ENCODE data around the gene SUSD3. TPM values are rescaled to one million over a fixed set of nuclear protein-coding genes. Genes with fewer than 3 reads are reported as not detected.

The SUSD3 gene
- total RNA-seq, 1 donor from 2014 or later, result not detected

- H3K27me3 Mint-ChIP-seq (ENCODE audit: low read depth), result no peaks in the 10 kb centered on the region
- no peaks in the 10 kb centered on the region for H3K9me3 Mint-ChIP-seq (ENCODE audit: low read depth)
- H3K36me3 Mint-ChIP-seq (ENCODE audit: low read depth), result no peaks in the 10 kb centered on the region
- DNase-seq (ENCODE audit: low spot score), result no peak
- peak; percentile 9 for TF ChIP-seq CTCF (IDR thresholded peaks at IDR 0.05)
- H3K27ac Mint-ChIP-seq (ENCODE audit: unreplicated experiment), result peak overlapping the region; percentile 93
- peaks cover 52% of the 10 kb centered on the region for H3K4me1 Mint-ChIP-seq (ENCODE audit: low read depth)
- H3K4me3 Mint-ChIP-seq (ENCODE audit: unreplicated experiment), result peak overlapping the region; percentile 86
Observed at GRCh38 chr9:93132946-93133680, 74.6 kb downstream of the SUSD3 start.

- no peaks in the 10 kb centered on the region for H3K27me3 Mint-ChIP-seq (ENCODE audit: low read depth)
- no peaks in the 10 kb centered on the region for H3K36me3 Mint-ChIP-seq (ENCODE audit: low read depth)
- DNase-seq (ENCODE audit: low spot score), result peak; percentile 89
- peaks cover 3% of the 10 kb centered on the region for H3K9me3 Mint-ChIP-seq (ENCODE audit: low read depth)
- H3K27ac Mint-ChIP-seq (ENCODE audit: unreplicated experiment), result peak overlapping the region; percentile 93
- peak overlapping the region; percentile 86 for H3K4me3 Mint-ChIP-seq (ENCODE audit: unreplicated experiment)
- peaks cover 48% of the 10 kb centered on the region for H3K4me1 Mint-ChIP-seq (ENCODE audit: low read depth)
- no peak for TF ChIP-seq CTCF (IDR thresholded peaks at IDR 0.05)
Observed at GRCh38 chr9:93133681-93134014, 75.1 kb downstream of the SUSD3 start.

- Mint-ChIP-seq H3K27ac (ENCODE audit: unreplicated experiment) (peak within 1 kb of the TSS; percentile 93), H3K9me3 (ENCODE audit: low read depth) (peaks cover 3% of the 10 kb centered on the region), H3K4me1 (ENCODE audit: low read depth) (peaks cover 46% of the 10 kb centered on the region), H3K36me3 (ENCODE audit: low read depth) (no peaks in the 10 kb centered on the region), H3K27me3 (ENCODE audit: low read depth) (no peaks in the 10 kb centered on the region), H3K4me3 (ENCODE audit: unreplicated experiment) (peak within 1 kb of the TSS; percentile 86)
- no peak for TF ChIP-seq CTCF (IDR thresholded peaks at IDR 0.05)
- peak; percentile 72 for DNase-seq (ENCODE audit: low spot score)
Observed at GRCh38 chr9:93134015-93134739, 75.7 kb downstream of the SUSD3 start, which contains the start of gene NINJ1. NINJ1 (minus strand) TSS chr9:93134251; CDS start chr9:93134217, 34 bp downstream.

Other genes with a start within 250 kb of the SUSD3 start
- gene ZNF484, start 180.7 kb upstream of the SUSD3 start, total RNA-seq, result 8.8 to 12.0 TPM (median 8.9 TPM) in 3 replicates
- not detected in 3 replicates for gene FGD3, start 111.2 kb upstream of the SUSD3 start, total RNA-seq
- gene CARD19, start 37.5 kb downstream of the SUSD3 start, total RNA-seq, result 28.3 to 41.7 TPM (median 40.5 TPM) in 3 replicates
- gene NINJ1, start 75.5 kb downstream of the SUSD3 start, total RNA-seq, result 31.5 to 35.4 TPM (median 33.6 TPM) in 3 replicates
- 0.44 to 3.3 TPM (median 2.3 TPM) in 3 replicates for gene WNK2, start 125.4 kb downstream of the SUSD3 start, total RNA-seq